OCI-LY3 (cell line): ENCODE results near the gene NBPF1.
"Not testable (repeated sequence)": the region's sequence is repeated elsewhere in the genome, so short reads cannot be mapped to it uniquely, and the experiment has no call there.

Experiments
- H2AFZ ChIP-seq: fragments of 200-600, 300-600 bp; shearing (Covaris generic); 2 replicates; pipeline ENCODE4 v1.6.0; 2014; ENCODE audit warnings: antibody characterized with exemption, low read depth, low read length
- H3K27ac ChIP-seq: fragments of 200-600, 300-600 bp; sonication (generic); 2 replicates; pipeline ENCODE4 v1.5.1; 2014; ENCODE audit warnings: mild to moderate bottlenecking, low read length, moderate library complexity, mixed read lengths
- H3K27me3 ChIP-seq: fragments of 200-600, 300-600 bp; sonication (generic); 2 replicates; pipeline ENCODE4 v1.6.1; 2014; ENCODE audit warnings: low read depth, low read length, mixed read lengths
- H3K36me3 ChIP-seq: fragments of 200-600, 300-600 bp; sonication (generic); replicated peaks from 2 replicates; pipeline ENCODE3; 2014; ENCODE audit warnings: low read depth, low read length, mixed read lengths
- H3K4me1 ChIP-seq: fragments of 300-600, 200-600 bp; sonication (generic); 2 replicates; pipeline ENCODE4 v1.6.1; 2014; ENCODE audit warnings: low read length, mixed read lengths
- H3K4me2 ChIP-seq: fragments of 200-600, 300-600 bp; sonication (generic); 2 replicates; pipeline ENCODE4 v1.6.1; 2014; ENCODE audit warnings: low read length, mixed read lengths
- H3K4me3 ChIP-seq: fragments of 300-600, 200-600 bp; sonication (generic); 2 replicates; pipeline ENCODE4 v1.5.1; 2014; ENCODE audit warnings: antibody characterized with exemption, mild to moderate bottlenecking, low read length, moderate library complexity
- H3K79me2 ChIP-seq: fragments of 300-600, 200-600 bp; shearing (Covaris generic); 2 replicates; pipeline ENCODE4 v1.6.1; 2014; ENCODE audit warnings: mild to moderate bottlenecking, low read length, mixed read lengths
- H3K9ac ChIP-seq: fragments of 300-600, 200-600 bp; shearing (Covaris generic); 2 replicates; pipeline ENCODE4 v1.6.0; 2014; ENCODE audit warnings: mild to moderate bottlenecking, low read length, moderate library complexity
- H3K9me3 ChIP-seq: fragments of 200-600, 300-600 bp; shearing (Covaris generic); 2 replicates; pipeline ENCODE4 v1.6.1; 2014; ENCODE audit warnings: low read length, mixed read lengths; ENCODE audit not compliant: insufficient read depth
- H4K20me1 ChIP-seq: fragments of 200-600, 300-600 bp; sonication (generic); 2 replicates; pipeline ENCODE4 v1.6.1; 2016; ENCODE audit warnings: low read length, mixed read lengths; ENCODE audit not compliant: insufficient read depth

The NBPF1 gene

DNA sequence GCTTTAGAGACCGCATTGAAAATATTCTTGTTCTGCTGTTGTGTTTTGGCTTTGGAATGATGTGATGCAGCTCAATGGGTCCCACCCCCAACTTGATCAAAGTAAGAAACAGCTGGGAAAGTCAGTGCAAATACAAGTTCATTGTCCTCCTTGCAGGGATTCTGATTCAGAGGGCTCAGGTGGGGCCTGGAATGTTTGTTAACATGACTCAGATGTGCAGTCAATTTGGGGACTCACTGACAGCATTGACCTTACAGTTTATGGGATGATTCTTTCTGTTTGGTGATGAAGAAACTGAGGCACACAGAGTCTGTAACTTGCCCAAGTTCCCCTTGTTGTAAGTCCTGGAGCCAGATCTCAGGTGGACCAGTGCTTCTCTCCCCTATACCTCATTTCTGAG, 18.1 kb downstream of the NBPF1 start:
- H3K79me2 ChIP-seq, H2AFZ ChIP-seq, H3K4me1 ChIP-seq, H3K27ac ChIP-seq, H3K36me3 ChIP-seq, H3K9ac ChIP-seq, H4K20me1 ChIP-seq, H3K4me2 ChIP-seq, H3K9me3 ChIP-seq, H3K4me3 ChIP-seq, H3K27me3 ChIP-seq: not testable (repeated sequence)

DNA sequence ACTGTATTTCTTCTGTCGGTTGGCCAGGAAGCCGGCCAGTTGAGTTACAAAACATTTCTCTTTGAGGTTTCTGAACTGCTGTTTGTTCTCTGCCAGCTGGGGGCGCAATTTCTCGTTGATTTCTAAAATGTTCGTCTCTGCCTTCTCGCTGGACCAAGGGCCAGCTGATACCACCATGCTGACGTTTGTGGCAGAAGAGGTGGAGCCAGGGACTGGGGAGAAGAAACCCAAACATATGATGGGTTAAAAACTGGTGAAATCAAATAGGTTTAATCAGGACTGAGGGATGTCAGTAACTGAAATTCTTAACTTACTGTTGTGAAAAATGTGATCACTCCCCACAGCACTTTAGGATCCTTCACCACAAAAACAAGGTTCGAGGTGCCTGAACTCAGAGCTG, 21.5 kb downstream of the NBPF1 start:
- not testable (repeated sequence) for H3K4me1 ChIP-seq, H3K36me3 ChIP-seq, H3K27ac ChIP-seq, H4K20me1 ChIP-seq, H3K9ac ChIP-seq, H3K9me3 ChIP-seq, H3K79me2 ChIP-seq, H2AFZ ChIP-seq, H3K27me3 ChIP-seq, H3K4me2 ChIP-seq, H3K4me3 ChIP-seq

- H3K9me3 ChIP-seq, H3K36me3 ChIP-seq, H3K79me2 ChIP-seq, H3K9ac ChIP-seq, H2AFZ ChIP-seq, H4K20me1 ChIP-seq, H3K27me3 ChIP-seq, H3K27ac ChIP-seq, H3K4me2 ChIP-seq, H3K4me3 ChIP-seq, H3K4me1 ChIP-seq: not testable (repeated sequence)
These were observed 25.3 kb downstream of the NBPF1 start for GRCh38 chr1:16588081-16588480.

- not testable (repeated sequence) for H3K79me2 ChIP-seq, H3K27me3 ChIP-seq, H3K9ac ChIP-seq, H3K9me3 ChIP-seq, H3K36me3 ChIP-seq, H3K27ac ChIP-seq, H3K4me1 ChIP-seq, H4K20me1 ChIP-seq, H2AFZ ChIP-seq, H3K4me2 ChIP-seq, H3K4me3 ChIP-seq
These were observed 25.7 kb downstream of the NBPF1 start for GRCh38 chr1:16587639-16588038.

GRCh38 chr1:16565324-16565723, 48.0 kb downstream of the NBPF1 start:
- H4K20me1 ChIP-seq, H3K9me3 ChIP-seq, H3K36me3 ChIP-seq, H3K27me3 ChIP-seq, H3K27ac ChIP-seq, H3K4me1 ChIP-seq, H3K79me2 ChIP-seq, H3K9ac ChIP-seq, H3K4me2 ChIP-seq, H2AFZ ChIP-seq, H3K4me3 ChIP-seq: not testable (repeated sequence)

- H4K20me1 ChIP-seq, result not testable (repeated sequence)
These were observed 52.3 kb downstream of the NBPF1 start for GRCh38 chr1:16561035-16561434.

GRCh38 chr1:16560498-16560897, 52.9 kb downstream of the NBPF1 start:
- H3K9me3 ChIP-seq, H4K20me1 ChIP-seq, H3K27ac ChIP-seq, H3K79me2 ChIP-seq, H3K9ac ChIP-seq, H2AFZ ChIP-seq, H3K36me3 ChIP-seq, H3K27me3 ChIP-seq, H3K4me3 ChIP-seq, H3K4me2 ChIP-seq, H3K4me1 ChIP-seq: not testable (repeated sequence)

More at GRCh38 chr1:16561035-16561434, 52.3 kb downstream of the NBPF1 start:
- not testable (repeated sequence) for H3K4me3 ChIP-seq, H3K36me3 ChIP-seq, H3K27ac ChIP-seq, H3K4me2 ChIP-seq, H2AFZ ChIP-seq, H3K4me1 ChIP-seq, H3K9ac ChIP-seq, H3K9me3 ChIP-seq, H3K27me3 ChIP-seq, H3K79me2 ChIP-seq

DNA sequence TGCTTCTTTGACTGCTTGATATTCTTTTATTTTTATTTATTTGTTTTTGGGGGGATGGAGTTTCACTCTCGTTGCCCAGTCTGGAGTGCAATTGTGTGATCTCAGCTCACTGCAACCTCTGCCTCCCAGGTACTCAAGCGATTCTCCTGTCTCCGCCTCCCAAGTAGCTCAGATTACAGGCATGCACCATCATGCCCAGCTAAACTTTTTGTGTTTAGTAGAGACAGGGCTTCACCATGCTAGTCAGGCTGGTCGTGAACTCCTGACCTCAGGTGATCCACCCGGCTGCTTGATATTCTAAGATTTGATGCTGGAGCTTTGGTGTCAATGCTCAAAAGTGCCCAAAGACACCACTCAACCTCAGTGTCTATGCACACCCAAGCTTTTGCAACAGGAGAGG, 53.7 kb downstream of the NBPF1 start:
- not testable (repeated sequence) for H4K20me1 ChIP-seq, H3K4me1 ChIP-seq, H3K9ac ChIP-seq, H3K9me3 ChIP-seq, H3K27me3 ChIP-seq, H3K36me3 ChIP-seq, H3K79me2 ChIP-seq, H2AFZ ChIP-seq, H3K4me3 ChIP-seq, H3K27ac ChIP-seq, H3K4me2 ChIP-seq

DNA sequence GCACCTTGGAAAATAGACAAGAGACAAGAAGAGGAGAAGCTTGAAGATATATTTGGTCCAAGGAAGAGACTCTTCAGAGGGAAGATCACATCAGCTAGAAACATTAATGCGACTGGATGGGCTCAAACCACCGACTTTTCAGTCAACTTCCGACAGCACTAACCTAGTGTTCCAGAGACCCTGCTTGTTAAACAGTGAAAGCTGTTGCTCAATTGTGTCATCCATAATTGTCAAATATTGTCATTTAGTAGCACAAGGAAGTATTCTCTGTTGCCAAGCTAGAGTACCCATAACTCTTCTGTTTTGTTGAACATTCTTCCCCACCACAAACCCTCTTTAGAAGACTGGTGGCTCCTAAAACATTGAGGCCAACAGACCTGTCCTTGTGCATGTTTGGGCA, 56.3 kb downstream of the NBPF1 start:
- H3K79me2 ChIP-seq, H3K27ac ChIP-seq, H3K9ac ChIP-seq, H3K36me3 ChIP-seq, H3K9me3 ChIP-seq, H3K4me2 ChIP-seq, H4K20me1 ChIP-seq, H3K4me1 ChIP-seq, H3K4me3 ChIP-seq, H3K27me3 ChIP-seq, H2AFZ ChIP-seq: not testable (repeated sequence)

- H3K27ac ChIP-seq, H4K20me1 ChIP-seq, H3K27me3 ChIP-seq, H3K4me1 ChIP-seq, H3K9me3 ChIP-seq, H3K36me3 ChIP-seq, H3K4me2 ChIP-seq, H3K4me3 ChIP-seq, H3K79me2 ChIP-seq, H2AFZ ChIP-seq, H3K9ac ChIP-seq: not testable (repeated sequence)
These were observed 60.1 kb downstream of the NBPF1 start for GRCh38 chr1:16553244-16553643.
